Neural cell (in vitro differentiated cells): ENCODE results near the gene FRY. TPM values are rescaled to one million over a fixed set of nuclear protein-coding genes. Genes with fewer than 3 reads are reported as not detected.

Experiments used
- H2AFZ ChIP-seq: fragments of 200-600, 300-800 bp; sonication (generic), shearing (Covaris generic); 2 replicates; pipeline ENCODE4 v1.6.0; 2014; ENCODE audit warnings: low read depth, mild to moderate bottlenecking, antibody characterized with exemption, low read length, moderate library complexity
- H3F3A ChIP-seq: fragments of 200-600 bp; shearing (Covaris generic); 2 replicates; pipeline ENCODE4 v1.6.1; 2016; ENCODE audit warnings: mild to moderate bottlenecking, moderate library complexity, mixed read lengths, antibody characterized with exemption, low read length; ENCODE audit not compliant: insufficient read depth, poor library complexity, severe bottlenecking
- H3K27ac ChIP-seq: fragments of 200-600, 300-800 bp; sonication (generic), shearing (Covaris generic); 2 replicates; pipeline ENCODE4 v1.5.1; 2014; ENCODE audit warnings: mild to moderate bottlenecking, low read length, moderate library complexity
- H3K27me3 ChIP-seq: fragments of 300-800, 200-600 bp; sonication (generic), shearing (Covaris generic); 2 replicates; pipeline ENCODE4 v1.6.0; 2014; ENCODE audit warnings: mild to moderate bottlenecking, low read depth, low read length, moderate library complexity; ENCODE audit not compliant: insufficient read depth
- H3K36me3 ChIP-seq: fragments of 300-800, 200-600 bp; sonication (generic), shearing (Covaris generic); 2 replicates; pipeline ENCODE4 v1.5.1; 2014; ENCODE audit warnings: mild to moderate bottlenecking, antibody characterized with exemption, low read length, moderate library complexity; ENCODE audit not compliant: insufficient read depth
- H3K4me2 ChIP-seq: fragments of 300-800, 200-600 bp; sonication (generic), shearing (Covaris generic); 2 replicates; pipeline ENCODE4 v1.6.0; 2014; ENCODE audit warnings: mild to moderate bottlenecking, low read length
- H3K4me3 ChIP-seq: fragments of 300-800, 200-600 bp; sonication (generic), shearing (Covaris generic); 2 replicates; pipeline ENCODE4 v1.5.1; 2014; ENCODE audit warnings: mild to moderate bottlenecking, low read length, moderate library complexity
- H3K79me2 ChIP-seq: fragments of 200-600 bp; shearing (Covaris generic); replicated peaks from 2 replicates; pipeline ENCODE4 v1.6.0; 2014; ENCODE audit warnings: mild to moderate bottlenecking, low read length, moderate library complexity; ENCODE audit not compliant: insufficient read depth
- H3K9ac ChIP-seq: fragments of 300-800, 200-600 bp; sonication (generic), shearing (Covaris generic); 2 replicates; pipeline ENCODE4 v1.6.1; 2016; ENCODE audit warnings: mild to moderate bottlenecking, low read length, mixed read lengths
- H3K9me2 ChIP-seq: fragments of 200-600 bp; shearing (Covaris generic); 2 replicates; pipeline ENCODE4 v1.6.1; 2016; ENCODE audit warnings: mild to moderate bottlenecking, low read length, mixed read lengths; ENCODE audit not compliant: insufficient read depth
- H3K9me3 ChIP-seq: fragments of 200-600, 300-800 bp; sonication (generic), shearing (Covaris generic); 2 replicates; pipeline ENCODE4 v1.6.1; 2016; ENCODE audit warnings: mild to moderate bottlenecking, mixed run types, low read length, moderate library complexity, mixed read lengths
- H4K20me1 ChIP-seq: fragments of 200-600 bp; shearing (Covaris generic); 2 replicates; pipeline ENCODE4 v1.6.1; 2016; ENCODE audit warnings: mild to moderate bottlenecking, mixed run types; ENCODE audit not compliant: insufficient read depth
- CTCF ChIP-seq: fragments of 450-650 bp; IDR thresholded peaks from 2 replicates; pipeline ENCODE4 v1.5.1; 2014; ENCODE audit warnings: antibody characterized with exemption, mild to moderate bottlenecking, moderate library complexity; ENCODE audit not compliant: poor library complexity, severe bottlenecking
- EP300 ChIP-seq: fragments of 450-650 bp; conservative IDR thresholded peaks from 2 replicates; pipeline ENCODE4 v1.6.1; 2014; ENCODE audit warnings: antibody characterized with exemption, mild to moderate bottlenecking, moderate library complexity; ENCODE audit not compliant: poor library complexity, severe bottlenecking
- EZH2 ChIP-seq: fragments of 200-600, 300-800 bp; shearing (Covaris generic), sonication (generic); IDR thresholded peaks from 2 replicates; pipeline ENCODE4 v1.6.1; 2014; ENCODE audit warnings: antibody characterized with exemption, low read length, borderline replicate concordance, mild to moderate bottlenecking; ENCODE audit not compliant: insufficient read depth, poor library complexity, severe bottlenecking
- MXI1 ChIP-seq: fragments of 450-650 bp; conservative IDR thresholded peaks from 2 replicates; pipeline ENCODE4 v1.6.1; 2014; ENCODE audit warnings: antibody characterized with exemption, mild to moderate bottlenecking; ENCODE audit not compliant: poor library complexity, severe bottlenecking
- POLR2AphosphoS5 ChIP-seq: IDR thresholded peaks from 2 replicates; pipeline ENCODE4 v1.6.1; 2012
- RAD21 ChIP-seq: fragments of 450-650 bp; conservative IDR thresholded peaks from 2 replicates; pipeline ENCODE4 v1.6.1; 2014; ENCODE audit warnings: antibody characterized with exemption, mild to moderate bottlenecking, moderate library complexity
- REST ChIP-seq: IDR thresholded peaks from 2 replicates; pipeline ENCODE4 v1.6.1; 2012; ENCODE audit warnings: borderline replicate concordance
- SMC3 ChIP-seq: fragments of 450-650 bp; conservative IDR thresholded peaks from 2 replicates; pipeline ENCODE4 v1.6.1; 2014; ENCODE audit warnings: antibody characterized with exemption, mild to moderate bottlenecking, moderate library complexity; ENCODE audit not compliant: poor library complexity
- TAF1 ChIP-seq: IDR thresholded peaks from 2 replicates; pipeline ENCODE4 v1.6.1; 2012; ENCODE audit warnings: low read depth
- polyA plus RNA-seq: library from polyadenylated mRNA; depleted of rRNA; stranded (reverse); fragments of >200 nt; gene quantifications from 2 replicates; pipeline ENCODE4 v1.2.3, GENCODE V29; 2014

Gene FRY
- polyA plus RNA-seq, 1 donor from 2014 or later, result 49.3 TPM

- H3F3A ChIP-seq, result no peaks in the 10 kb centered on the region
- H3K9ac ChIP-seq, result no peak overlapping the region
- H3K79me2 ChIP-seq, result no peaks in the 10 kb centered on the region
- H4K20me1 ChIP-seq, result no peaks in the 10 kb centered on the region
- H3K9me3 ChIP-seq, result no peaks in the 10 kb centered on the region
- no peaks in the 10 kb centered on the region for H3K27me3 ChIP-seq
- H3K4me3 ChIP-seq, result no peak overlapping the region
- no peak overlapping the region for H2AFZ ChIP-seq
- no peaks in the 10 kb centered on the region for H3K9me2 ChIP-seq
- TF ChIP-seq SMC3 (no peak), RAD21 (no peak), EZH2 (no peak), TAF1 (no peak), CTCF (no peak), REST (no peak), POLR2AphosphoS5 (no peak), EP300 (no peak), MXI1 (no peak)
- H3K36me3 ChIP-seq, result peaks cover 27% of the 10 kb centered on the region
- no peak overlapping the region for H3K27ac ChIP-seq
- H3K4me2 ChIP-seq, result no peak overlapping the region
Measured at GRCh38 chr13:32086791-32087441, 55.3 kb downstream of the FRY start.

GRCh38 chr13:32087955-32088747 lies 56.6 kb downstream of the FRY start:
- Histone ChIP-seq H3K36me3 (peaks cover 27% of the 10 kb centered on the region), H3K79me2 (no peaks in the 10 kb centered on the region), H3K9me3 (no peaks in the 10 kb centered on the region), H3K4me3 (no peak overlapping the region), H3F3A (no peaks in the 10 kb centered on the region), H3K27me3 (no peaks in the 10 kb centered on the region), H3K9ac (no peak overlapping the region), H3K27ac (no peak overlapping the region), H3K9me2 (no peaks in the 10 kb centered on the region), H4K20me1 (no peaks in the 10 kb centered on the region), H3K4me2 (no peak overlapping the region), H2AFZ (no peak overlapping the region)
- TF ChIP-seq TAF1, result no peak
- TF ChIP-seq CTCF, result no peak
- no peak for TF ChIP-seq POLR2AphosphoS5
- TF ChIP-seq SMC3, result no peak
- TF ChIP-seq RAD21, result no peak
- no peak for TF ChIP-seq REST
- no peak for TF ChIP-seq MXI1
- TF ChIP-seq EZH2, result no peak
- TF ChIP-seq EP300, result no peak
